ENCODE measurements around the gene PSMG3. TPM values are rescaled to one million over a fixed set of nuclear protein-coding genes. Genes with fewer than 3 reads are reported as not detected.
"Not testable (repeated sequence)": the region's sequence is repeated elsewhere in the genome, so short reads cannot be mapped to it uniquely, and the experiment has no call there.

The PSMG3 gene
- total RNA-seq, 1 donor from 2014 or later: 56.6 TPM

- no peaks in the 10 kb centered on the region for H3K36me3 Mint-ChIP-seq (ENCODE audit: unreplicated experiment)
- H3K27me3 Mint-ChIP-seq (ENCODE audit: unreplicated experiment): peaks cover 9% of the 10 kb centered on the region
- no peak overlapping the region for H3K4me3 Mint-ChIP-seq (ENCODE audit: unreplicated experiment)
- peaks cover 4% of the 10 kb centered on the region for H3K9me3 Mint-ChIP-seq (ENCODE audit: unreplicated experiment)
- no peak for TF ChIP-seq CTCF (IDR thresholded peaks at IDR 0.05; ENCODE audit: partially characterized antibody, unreplicated experiment)
- H3K27ac Mint-ChIP-seq (ENCODE audit: unreplicated experiment): no peak overlapping the region
- no peak for DNase-seq
- H3K4me1 Mint-ChIP-seq (ENCODE audit: low read depth, unreplicated experiment): no peaks in the 10 kb centered on the region
Measured at GRCh38 chr7:1525409-1525808, 44.4 kb downstream of the PSMG3 start.

- peaks cover 10% of the 10 kb centered on the region for H3K9me3 Mint-ChIP-seq (ENCODE audit: unreplicated experiment)
- no peak overlapping the region for H3K27ac Mint-ChIP-seq (ENCODE audit: unreplicated experiment)
- H3K27me3 Mint-ChIP-seq (ENCODE audit: unreplicated experiment): peaks cover 11% of the 10 kb centered on the region
- H3K4me3 Mint-ChIP-seq (ENCODE audit: unreplicated experiment): no peak overlapping the region
- H3K4me1 Mint-ChIP-seq (ENCODE audit: low read depth, unreplicated experiment): no peaks in the 10 kb centered on the region
- peaks cover 7% of the 10 kb centered on the region for H3K36me3 Mint-ChIP-seq (ENCODE audit: unreplicated experiment)
- DNase-seq: no peak
- TF ChIP-seq CTCF (IDR thresholded peaks at IDR 0.05; ENCODE audit: partially characterized antibody, unreplicated experiment): no peak
Measured at GRCh38 chr7:1523844-1524243, 46.0 kb downstream of the PSMG3 start.

GRCh38 chr7:1523208-1523607, 46.6 kb downstream of the PSMG3 start:
- DNase-seq: no peak

GRCh38 chr7:1521456-1521855, 48.4 kb downstream of the PSMG3 start:
- H3K27ac Mint-ChIP-seq (ENCODE audit: unreplicated experiment): no peak overlapping the region
- DNase-seq: no peak
- no peak overlapping the region for H3K4me3 Mint-ChIP-seq (ENCODE audit: unreplicated experiment)
- H3K9me3 Mint-ChIP-seq (ENCODE audit: unreplicated experiment): peaks cover 12% of the 10 kb centered on the region
- TF ChIP-seq CTCF (IDR thresholded peaks at IDR 0.05; ENCODE audit: partially characterized antibody, unreplicated experiment): no peak
- H3K27me3 Mint-ChIP-seq (ENCODE audit: unreplicated experiment): peaks cover 10% of the 10 kb centered on the region
- H3K36me3 Mint-ChIP-seq (ENCODE audit: unreplicated experiment): peaks cover 7% of the 10 kb centered on the region
- no peaks in the 10 kb centered on the region for H3K4me1 Mint-ChIP-seq (ENCODE audit: low read depth, unreplicated experiment)

More at GRCh38 chr7:1523208-1523607, 46.6 kb downstream of the PSMG3 start:
- no peak overlapping the region for H3K27ac Mint-ChIP-seq (ENCODE audit: unreplicated experiment)
- no peak overlapping the region for H3K4me3 Mint-ChIP-seq (ENCODE audit: unreplicated experiment)
- H3K9me3 Mint-ChIP-seq (ENCODE audit: unreplicated experiment): peaks cover 10% of the 10 kb centered on the region
- peaks cover 7% of the 10 kb centered on the region for H3K36me3 Mint-ChIP-seq (ENCODE audit: unreplicated experiment)
- no peak for TF ChIP-seq CTCF (IDR thresholded peaks at IDR 0.05; ENCODE audit: partially characterized antibody, unreplicated experiment)
- H3K27me3 Mint-ChIP-seq (ENCODE audit: unreplicated experiment): peaks cover 14% of the 10 kb centered on the region
- H3K4me1 Mint-ChIP-seq (ENCODE audit: low read depth, unreplicated experiment): no peaks in the 10 kb centered on the region

DNA sequence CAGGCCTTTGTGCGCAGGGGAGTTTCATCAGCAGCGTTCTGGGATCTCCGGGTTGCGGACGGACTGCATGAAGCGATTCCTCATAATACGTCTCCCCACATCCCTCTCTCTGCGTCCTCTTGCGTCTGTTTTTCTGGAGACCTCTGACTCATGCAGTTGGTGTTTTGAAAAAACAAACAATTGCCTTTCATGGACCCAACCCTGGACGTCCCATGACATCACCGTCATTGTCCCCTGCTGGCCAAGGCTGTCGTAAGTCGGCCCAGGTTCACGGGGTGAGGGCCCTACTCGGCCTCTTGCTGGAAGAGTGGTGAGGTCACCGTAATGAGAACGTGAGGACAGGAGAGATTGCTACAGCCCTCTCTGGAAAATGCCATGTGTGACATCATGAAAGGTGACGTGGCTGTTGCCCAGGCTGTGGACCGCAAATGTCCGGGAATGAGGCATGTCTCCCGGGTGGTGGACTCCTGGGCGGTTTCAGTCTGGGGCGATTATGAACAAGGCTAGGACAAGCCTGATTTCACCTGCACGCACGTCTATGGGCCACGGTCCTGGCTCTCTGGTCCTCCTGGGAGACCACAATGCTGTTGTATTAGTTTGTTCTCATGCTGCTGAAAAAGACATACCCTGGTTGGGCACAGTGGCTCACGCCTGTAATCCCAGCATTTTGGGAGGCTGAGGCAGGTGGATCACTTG, 49.1 kb downstream of the PSMG3 start:
- Mint-ChIP-seq H3K4me3 (ENCODE audit: unreplicated experiment) (no peak overlapping the region), H3K27me3 (ENCODE audit: unreplicated experiment) (peaks cover 10% of the 10 kb centered on the region), H3K27ac (ENCODE audit: unreplicated experiment) (no peak overlapping the region), H3K9me3 (ENCODE audit: unreplicated experiment) (peaks cover 12% of the 10 kb centered on the region), H3K36me3 (ENCODE audit: unreplicated experiment) (peaks cover 7% of the 10 kb centered on the region), H3K4me1 (ENCODE audit: low read depth, unreplicated experiment) (no peaks in the 10 kb centered on the region)
- DNase-seq: no peak
- no peak for TF ChIP-seq CTCF (IDR thresholded peaks at IDR 0.05; ENCODE audit: partially characterized antibody, unreplicated experiment)

DNA sequence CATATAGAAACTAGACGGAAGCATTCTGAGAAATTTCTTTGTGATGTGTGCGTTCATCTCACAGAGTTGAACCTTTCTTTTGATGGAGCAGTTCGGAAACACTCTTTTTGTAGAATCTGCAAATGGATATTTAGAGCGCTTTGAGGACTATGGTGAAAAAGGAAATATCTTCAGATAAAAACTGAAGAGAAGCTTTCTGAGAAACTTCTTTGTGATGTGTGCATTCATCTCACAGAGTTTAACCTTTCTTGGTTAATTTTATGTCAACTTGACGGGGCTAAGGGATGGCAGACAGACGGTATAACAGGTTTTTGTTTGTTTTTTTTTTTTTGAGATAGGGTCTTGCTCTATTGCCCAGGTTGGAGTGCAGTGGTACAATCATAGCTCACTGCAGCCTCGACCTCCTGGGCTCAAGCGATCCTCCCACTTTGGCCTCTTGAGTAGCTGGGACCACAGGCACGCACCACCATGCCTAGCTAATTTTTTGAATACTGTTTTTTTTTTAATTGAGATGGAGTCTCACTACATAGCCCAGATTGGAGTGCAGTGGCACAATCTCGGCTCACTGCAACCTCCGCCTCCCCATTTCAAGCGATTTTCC, 50.4 kb downstream of the PSMG3 start:
- H3K36me3 Mint-ChIP-seq (ENCODE audit: unreplicated experiment); H3K27ac Mint-ChIP-seq (ENCODE audit: unreplicated experiment): not testable (repeated sequence)
- peaks cover 12% of the 10 kb centered on the region for H3K9me3 Mint-ChIP-seq (ENCODE audit: unreplicated experiment)

More for the DNA sequence above, 50.4 kb downstream of the PSMG3 start:
- H3K4me1 Mint-ChIP-seq (ENCODE audit: low read depth, unreplicated experiment); H3K27me3 Mint-ChIP-seq (ENCODE audit: unreplicated experiment); H3K4me3 Mint-ChIP-seq (ENCODE audit: unreplicated experiment); DNase-seq: not testable (repeated sequence)
